ENCODE measurements around the gene PLXNA2.

The PLXNA2 gene

GRCh38 chr1:208040821-208041297 is 203.3 kb downstream of the PLXNA2 start:
- no peak for DNase-seq (ENCODE audit: low spot score)

- DNase-seq (ENCODE audit: low spot score): no peak
Measured at GRCh38 chr1:208039536-208040332, 204.4 kb downstream of the PLXNA2 start.

- no peak for DNase-seq (ENCODE audit: low spot score)
Measured at GRCh38 chr1:208038303-208038702, 205.9 kb downstream of the PLXNA2 start.

GRCh38 chr1:208036918-208037766 is 207.0 kb downstream of the PLXNA2 start:
- no peak for DNase-seq (ENCODE audit: low spot score)

- DNase-seq (ENCODE audit: low spot score): no peak
Measured at GRCh38 chr1:208036106-208036808, 207.9 kb downstream of the PLXNA2 start.

GRCh38 chr1:208034135-208034534 is 210.0 kb downstream of the PLXNA2 start:
- no peak for DNase-seq (ENCODE audit: low spot score)

- no peak for DNase-seq (ENCODE audit: low spot score)
Measured at GRCh38 chr1:208033236-208033635, 210.9 kb downstream of the PLXNA2 start.

GRCh38 chr1:208031932-208032320 is 212.3 kb downstream of the PLXNA2 start:
- no peak for DNase-seq (ENCODE audit: low spot score)

- DNase-seq (ENCODE audit: low spot score): no peak
Measured at GRCh38 chr1:208031316-208031931, 212.8 kb downstream of the PLXNA2 start.

GRCh38 chr1:208030288-208031091 is 213.7 kb downstream of the PLXNA2 start:
- DNase-seq (ENCODE audit: low spot score): no peak

- peak; percentile 47 for DNase-seq (ENCODE audit: low spot score)
Measured at GRCh38 chr1:208029381-208030287, 214.6 kb downstream of the PLXNA2 start.

GRCh38 chr1:208028526-208028925 is 215.7 kb downstream of the PLXNA2 start:
- no peak for DNase-seq (ENCODE audit: low spot score)

GRCh38 chr1:208027861-208028260 is 216.3 kb downstream of the PLXNA2 start:
- DNase-seq (ENCODE audit: low spot score): no peak

GRCh38 chr1:208026880-208027438 is 217.2 kb downstream of the PLXNA2 start:
- DNase-seq (ENCODE audit: low spot score): no peak

- no peak for DNase-seq (ENCODE audit: low spot score)
Measured at GRCh38 chr1:208025031-208025430, 219.2 kb downstream of the PLXNA2 start.

- no peak for DNase-seq (ENCODE audit: low spot score)
Measured at GRCh38 chr1:208024406-208024805, 219.8 kb downstream of the PLXNA2 start.

GRCh38 chr1:208019257-208019656 is 224.9 kb downstream of the PLXNA2 start:
- no peak for DNase-seq (ENCODE audit: low spot score)

- DNase-seq (ENCODE audit: low spot score): no peak
Measured at GRCh38 chr1:208015255-208015654, 228.9 kb downstream of the PLXNA2 start.

- DNase-seq (ENCODE audit: low spot score): no peak
Measured at GRCh38 chr1:208013210-208013609, 231.0 kb downstream of the PLXNA2 start.

- no peak for DNase-seq (ENCODE audit: low spot score)
Measured at GRCh38 chr1:208012721-208013120, 231.5 kb downstream of the PLXNA2 start.

Measured in kidney capillary endothelial cell (primary cell).